OCI-LY7 (cell line): Measurements from ENCODE around the gene CNTN4.

Experiments
- CTCF ChIP-seq: fragments of 200-600 bp; sonication (generic); conservative IDR thresholded peaks from 2 replicates; pipeline ENCODE4 v1.5.1; 2014; ENCODE audit warnings: mild to moderate bottlenecking, antibody characterized with exemption, low read length, moderate library complexity, mixed read lengths
- EZH2phosphoT487 ChIP-seq: fragments of 200-600 bp; sonication (generic); IDR thresholded peaks from 2 replicates; pipeline ENCODE4 v1.6.1; 2018; ENCODE audit warnings: low read depth, borderline replicate concordance, mild to moderate bottlenecking, mixed run types, antibody characterized with exemption, low read length, moderate library complexity, mixed read lengths

GRCh38 chr3:2915826-2916225, 817.2 kb downstream of the CNTN4 start:
- TF ChIP-seq CTCF (no peak), EZH2phosphoT487 (no peak)
